GM20000 (cell line): ENCODE measurements around the gene KIRREL3.

ENCODE experiments used
- DNase-seq: peaks from one replicate; pipeline ENCODE4 v3.0.0; 2012; ENCODE audit warnings: low spot score
- CTCF ChIP-seq: IDR thresholded peaks from 2 replicates; pipeline ENCODE4 v1.5.1; 2012; ENCODE audit warnings: mild to moderate bottlenecking, control low read depth; ENCODE audit errors: extremely low read depth, missing control alignments

KIRREL3 gene

DNA sequence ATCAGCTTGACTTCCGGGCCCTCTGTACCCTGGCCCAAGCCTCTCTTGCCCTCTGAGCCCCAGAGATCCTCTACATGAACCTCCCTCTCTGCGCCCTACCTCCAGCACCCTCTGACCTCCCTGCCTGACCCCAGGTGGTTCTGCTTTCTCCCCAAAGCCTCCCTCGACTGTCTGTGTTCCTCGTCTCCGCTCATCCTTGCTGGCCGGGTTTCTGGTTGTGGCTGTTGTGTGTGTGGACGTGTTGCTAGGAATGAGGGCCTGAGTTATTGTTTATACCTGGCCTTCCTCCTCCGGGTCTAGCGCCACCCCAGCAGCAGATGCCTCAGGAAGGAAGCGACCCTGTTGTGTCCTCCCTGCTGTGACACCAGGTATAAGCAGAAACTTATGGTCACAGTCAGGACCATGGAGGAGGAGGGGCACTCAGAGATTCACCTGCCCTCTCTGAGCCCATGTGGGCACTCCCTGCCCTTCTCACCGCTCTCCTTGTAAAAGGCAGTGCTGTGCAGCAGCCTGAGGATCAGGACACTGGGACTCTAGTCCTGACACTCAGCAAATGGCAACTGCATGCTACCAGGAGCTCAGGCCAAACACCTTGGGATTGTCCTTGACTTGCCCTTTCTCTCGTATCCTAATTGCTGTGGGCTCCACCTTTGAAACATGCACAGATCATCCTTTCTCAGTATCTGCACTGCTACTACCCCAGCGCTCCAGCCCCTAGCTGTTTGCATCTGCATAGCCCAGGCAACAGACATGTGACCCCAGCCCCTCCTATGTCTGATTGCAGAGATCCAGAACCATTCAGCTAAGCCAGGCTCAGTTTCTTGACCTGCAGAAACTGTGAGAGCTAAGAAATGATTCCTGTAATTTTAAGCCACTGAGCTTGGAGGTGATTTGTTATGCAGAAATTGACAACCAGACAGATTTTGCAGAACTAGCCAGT lies 505.0 kb downstream of the KIRREL3 start:
- TF ChIP-seq CTCF: no peak
- no peak for DNase-seq

- no peak for TF ChIP-seq CTCF
- no peak for DNase-seq
Measured at GRCh38 chr11:126494831-126495230, 505.7 kb downstream of the KIRREL3 start.

DNA sequence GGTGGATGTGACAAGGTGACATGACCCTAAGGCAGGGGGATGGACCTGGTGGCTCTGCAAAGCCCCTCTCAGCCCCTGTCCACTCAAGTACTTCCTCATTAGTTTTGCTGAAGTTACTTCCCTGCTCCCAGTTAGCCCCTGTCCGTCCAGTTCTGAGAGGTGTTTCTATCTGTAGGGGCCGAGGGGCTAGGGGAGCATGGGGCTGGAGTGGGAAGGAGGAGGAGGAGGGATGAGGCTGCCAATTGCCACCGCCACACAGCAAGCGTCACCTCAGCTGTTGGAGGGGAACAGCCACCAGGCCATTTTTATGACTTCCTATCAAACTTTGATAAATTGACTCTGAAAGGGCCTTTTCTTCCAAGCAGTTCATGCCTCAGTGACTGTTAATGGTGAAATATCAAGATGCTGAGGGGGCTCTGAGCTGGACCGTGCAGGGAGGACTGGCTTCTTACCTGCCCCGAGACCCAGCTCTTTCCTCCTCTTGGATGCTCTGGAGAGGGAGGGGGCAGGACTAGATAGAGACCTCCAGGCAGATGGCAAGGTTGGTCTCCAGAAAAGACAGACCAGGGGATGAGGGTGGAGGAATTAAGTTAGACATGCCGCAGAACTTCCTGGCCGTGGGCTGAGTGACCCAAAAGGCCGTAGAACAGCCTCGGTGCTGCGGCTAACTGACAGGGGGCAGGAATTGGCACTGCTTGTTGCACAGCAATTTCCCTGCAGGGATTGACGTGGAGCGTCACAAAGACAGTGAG lies 508.1 kb downstream of the KIRREL3 start:
- DNase-seq: no peak
- TF ChIP-seq CTCF: no peak

DNA sequence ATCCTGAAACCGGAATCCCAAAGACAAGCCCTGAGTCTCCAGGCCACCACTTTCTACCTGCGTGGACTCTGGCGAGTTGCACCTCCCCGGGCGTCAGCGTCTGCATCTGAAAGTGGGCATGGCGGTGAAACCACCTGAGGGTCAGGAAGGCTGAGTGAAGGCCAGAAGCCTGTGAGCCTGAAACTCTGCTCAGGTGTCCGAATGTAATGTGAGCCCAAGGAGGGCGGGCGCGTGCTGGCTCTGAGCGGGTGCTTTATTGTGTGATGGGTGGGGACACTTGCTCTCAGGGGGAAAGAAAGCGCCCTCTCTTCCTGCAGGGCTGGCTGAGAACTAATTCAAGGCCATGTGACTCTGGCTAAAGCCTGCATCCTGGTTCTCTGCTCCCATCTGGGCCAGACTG lies 509.5 kb downstream of the KIRREL3 start:
- no peak for DNase-seq
- no peak for TF ChIP-seq CTCF

- TF ChIP-seq CTCF: no peak
- no peak for DNase-seq
Measured at GRCh38 chr11:126489836-126490660, 510.5 kb downstream of the KIRREL3 start.

DNA sequence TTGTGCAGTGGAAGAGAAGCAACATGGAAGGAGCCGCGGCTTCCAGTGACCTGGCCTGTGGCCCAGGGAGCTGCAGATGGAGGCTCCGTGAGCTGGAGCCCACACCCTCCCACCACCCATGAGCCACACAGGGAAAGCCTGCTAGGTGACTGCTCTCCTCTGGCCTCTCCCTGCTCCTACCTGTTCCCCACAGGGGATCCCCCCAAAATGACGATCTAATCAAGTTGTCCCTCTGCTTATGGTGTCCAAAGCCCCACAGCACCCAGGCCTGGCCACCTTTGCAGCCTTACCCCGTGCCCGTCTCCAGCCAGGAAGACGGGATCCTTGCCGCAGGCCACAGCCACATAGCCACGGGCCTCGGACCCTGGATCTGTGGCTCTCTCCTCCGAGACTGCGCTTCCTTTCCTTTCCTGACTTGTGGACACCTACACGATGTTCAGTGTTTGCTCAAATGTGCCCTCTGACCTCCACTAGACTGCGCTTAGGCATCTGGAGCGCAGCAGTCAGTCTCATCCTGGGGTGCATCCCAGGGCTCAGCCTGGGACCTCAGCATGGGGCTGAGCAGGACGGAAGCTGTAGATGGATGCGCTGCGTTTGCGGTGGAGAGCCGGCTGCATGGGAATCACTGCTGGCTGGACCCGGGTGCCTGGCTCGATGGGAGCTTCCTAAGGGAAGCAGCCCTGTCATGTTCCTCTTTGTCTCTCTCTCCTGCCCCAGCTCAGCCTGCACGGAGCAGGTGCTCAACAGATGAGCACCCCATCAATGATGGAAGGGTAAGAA lies 511.8 kb downstream of the KIRREL3 start:
- TF ChIP-seq CTCF: no peak
- no peak for DNase-seq
